ENCODE measurements around the gene MRGPRD.

DNA sequence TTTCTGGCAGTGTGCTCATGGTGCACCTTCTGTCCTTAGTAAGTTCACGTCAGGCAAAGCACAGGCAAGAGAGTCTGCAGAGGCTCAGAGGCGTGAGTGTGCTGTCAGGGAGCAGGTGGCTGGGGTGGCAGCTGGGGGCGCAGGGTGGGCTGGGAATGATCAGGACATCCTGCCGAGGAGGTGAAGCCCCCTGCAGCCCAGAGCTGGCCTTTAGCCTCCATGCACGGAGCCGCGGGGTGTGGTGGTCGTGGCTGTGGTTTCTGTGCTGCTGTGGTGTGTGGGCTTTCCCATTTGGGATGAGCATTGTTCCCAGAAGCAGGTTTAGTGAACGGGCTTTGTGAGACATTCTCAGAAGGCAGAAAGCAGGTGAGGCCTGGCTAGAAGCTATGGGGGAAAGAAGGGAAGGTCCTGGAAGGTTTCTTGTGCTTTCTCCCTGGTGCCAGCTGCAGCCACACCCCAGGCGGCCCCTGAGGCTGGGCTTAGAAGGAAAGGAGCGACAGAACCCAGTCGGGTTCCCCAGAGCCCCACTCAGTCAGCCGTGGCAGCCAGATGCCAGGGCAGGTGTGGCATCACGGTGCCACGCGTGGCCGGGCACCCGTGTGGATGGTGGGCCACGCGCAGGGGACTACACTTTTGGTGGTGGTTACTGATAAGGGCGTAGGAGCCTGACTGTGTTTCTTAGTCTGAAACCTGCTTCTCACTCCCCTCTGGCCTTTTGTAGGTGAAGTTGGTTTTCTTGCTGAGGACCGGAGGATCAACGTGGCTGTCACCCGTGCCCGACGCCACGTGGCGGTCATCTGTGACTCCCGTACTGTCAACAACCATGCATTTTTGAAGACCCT, 45.0 kb downstream of the MRGPRD start:
- TF ChIP-seq, protein P1, sequence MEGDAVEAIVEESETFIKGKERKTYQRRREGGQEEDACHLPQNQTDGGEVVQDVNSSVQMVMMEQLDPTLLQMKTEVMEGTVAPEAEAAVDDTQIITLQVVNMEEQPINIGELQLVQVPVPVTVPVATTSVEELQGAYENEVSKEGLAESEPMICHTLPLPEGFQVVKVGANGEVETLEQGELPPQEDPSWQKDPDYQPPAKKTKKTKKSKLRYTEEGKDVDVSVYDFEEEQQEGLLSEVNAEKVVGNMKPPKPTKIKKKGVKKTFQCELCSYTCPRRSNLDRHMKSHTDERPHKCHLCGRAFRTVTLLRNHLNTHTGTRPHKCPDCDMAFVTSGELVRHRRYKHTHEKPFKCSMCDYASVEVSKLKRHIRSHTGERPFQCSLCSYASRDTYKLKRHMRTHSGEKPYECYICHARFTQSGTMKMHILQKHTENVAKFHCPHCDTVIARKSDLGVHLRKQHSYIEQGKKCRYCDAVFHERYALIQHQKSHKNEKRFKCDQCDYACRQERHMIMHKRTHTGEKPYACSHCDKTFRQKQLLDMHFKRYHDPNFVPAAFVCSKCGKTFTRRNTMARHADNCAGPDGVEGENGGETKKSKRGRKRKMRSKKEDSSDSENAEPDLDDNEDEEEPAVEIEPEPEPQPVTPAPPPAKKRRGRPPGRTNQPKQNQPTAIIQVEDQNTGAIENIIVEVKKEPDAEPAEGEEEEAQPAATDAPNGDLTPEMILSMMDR (conservative IDR thresholded peaks at IDR 0.05), result no peak
- no peak for TF ChIP-seq EZH2 (IDR thresholded peaks at IDR 0.05; ENCODE audit: low read depth)

All from PC-9 (cell line).